IMR-90 (cell line): ENCODE results near the gene OSER1. TPM values are rescaled to one million over a fixed set of nuclear protein-coding genes. Genes with fewer than 3 reads are reported as not detected.

Source experiments
- ATAC-seq: fragments of 200-7000 bp; cut with Tn5 transposase; 2 replicates; pipeline ENCODE4 v1.9.1; 2020; ENCODE audit warnings: low read depth, mild to moderate bottlenecking, moderate library complexity
- BruUV-seq: library from RNA; stranded (reverse); fragments of 400-500 nt; replicated peaks from 2 replicates; lab custom pipeline; 2021; lab: Mats Ljungman, UMichigan
- CTCF ChIA-PET: fragments of 300-600 bp; formaldehyde crosslinking; extraction: SDS; loops from one replicate; lab custom pipeline; 2021; ENCODE audit warnings: antibody characterized with exemption; lab: Yijun Ruan, JAX
- POLR2A ChIA-PET: fragments of 300-600 bp; sonication (Branson Sonifier 250); formaldehyde crosslinking; loops from one replicate; lab custom pipeline; 2022; ENCODE audit warnings: antibody characterized with exemption; ENCODE audit not compliant: unreplicated experiment; lab: Charles Lee
- DNase-seq: peaks from one replicate; pipeline ENCODE4 v3.0.0; 2013
- H2AFZ ChIP-seq: replicated peaks from 2 replicates; pipeline ENCODE3; 2013; ENCODE audit warnings: low read length, mild to moderate bottlenecking; ENCODE audit not compliant: poor library complexity
- H2AK5ac ChIP-seq: 2 replicates; pipeline ENCODE4 v1.6.1; 2013; ENCODE audit warnings: low read depth, low read length, inconsistent platforms
- H2AK9ac ChIP-seq: replicated peaks from 2 replicates; pipeline ENCODE3; 2013; ENCODE audit warnings: mild to moderate bottlenecking, low read depth, low read length, moderate library complexity; ENCODE audit not compliant: poor library complexity
- H2BK120ac ChIP-seq: 2 replicates; pipeline ENCODE4 v1.6.1; 2013; ENCODE audit warnings: low read depth, low read length, inconsistent platforms
- H2BK15ac ChIP-seq: 3 replicates; pipeline ENCODE4 v1.6.1; 2013; ENCODE audit warnings: low read depth, low read length, inconsistent platforms
- H2BK20ac ChIP-seq: 2 replicates; pipeline ENCODE4 v1.6.1; 2013; ENCODE audit warnings: low read depth, mild to moderate bottlenecking, inconsistent platforms, low read length, moderate library complexity
- H2BK5ac ChIP-seq: 2 replicates; pipeline ENCODE4 v1.6.1; 2013; ENCODE audit warnings: mild to moderate bottlenecking, low read depth, low read length, inconsistent platforms; ENCODE audit not compliant: poor library complexity, severe bottlenecking
- H3K14ac ChIP-seq: replicated peaks from 2 replicates; pipeline ENCODE4 v1.6.1; 2013; ENCODE audit warnings: low read depth, low read length, inconsistent platforms
- H3K18ac ChIP-seq: 2 replicates; pipeline ENCODE4 v1.6.1; 2013; ENCODE audit warnings: low read depth, low read length, control low read depth
- H3K23ac ChIP-seq: 2 replicates; pipeline ENCODE4 v1.6.1; 2013; ENCODE audit warnings: low read depth, low read length, inconsistent platforms
- H3K27ac ChIP-seq: 2 replicates; pipeline ENCODE4 v1.5.1; 2013; ENCODE audit warnings: mild to moderate bottlenecking, control low read depth, low read length; ENCODE audit not compliant: insufficient read depth
- H3K27me3 ChIP-seq: 2 replicates; pipeline ENCODE4 v1.6.1; 2013; ENCODE audit warnings: low read length; ENCODE audit not compliant: control insufficient read depth, insufficient read depth
- H3K36me3 ChIP-seq: 2 replicates; pipeline ENCODE4 v1.6.1; 2013; ENCODE audit warnings: low read length, mixed read lengths; ENCODE audit not compliant: control insufficient read depth, insufficient read depth
- H3K4ac ChIP-seq: 2 replicates; pipeline ENCODE4 v1.6.1; 2013; ENCODE audit warnings: low read depth, low read length, inconsistent platforms
- H3K4me1 ChIP-seq: 2 replicates; pipeline ENCODE4 v1.6.1; 2013; ENCODE audit warnings: low read length, mixed read lengths; ENCODE audit not compliant: control insufficient read depth, insufficient read depth
- H3K4me2 ChIP-seq: 2 replicates; pipeline ENCODE4 v1.6.1; 2013; ENCODE audit warnings: low read depth, mild to moderate bottlenecking, control low read depth, low read length, moderate library complexity
- H3K4me3 ChIP-seq: 2 replicates; pipeline ENCODE4 v1.5.1; 2013; ENCODE audit warnings: low read depth, mild to moderate bottlenecking, control low read depth, low read length, moderate library complexity; ENCODE audit not compliant: insufficient read depth
- H3K56ac ChIP-seq: 2 replicates; pipeline ENCODE4 v1.6.1; 2013; ENCODE audit warnings: low read length, inconsistent platforms; ENCODE audit not compliant: insufficient read depth; ENCODE audit errors: extremely low read depth
- H3K79me1 ChIP-seq, 2 experiments: 2 replicates each; pipeline ENCODE4 v1.6.1; 2013; ENCODE audit warnings: low read length in 2 of 2, inconsistent platforms in 1 of 2, low read depth in 1 of 2
- H3K9ac ChIP-seq: 2 replicates; pipeline ENCODE4 v1.6.1; 2013; ENCODE audit warnings: low read depth, low read length, control low read depth
- H3K9me1 ChIP-seq: 2 replicates; pipeline ENCODE4 v1.6.1; 2013; ENCODE audit warnings: low read length, inconsistent platforms; ENCODE audit not compliant: insufficient read depth
- H3K9me3 ChIP-seq: 2 replicates; pipeline ENCODE4 v1.6.1; 2013; ENCODE audit warnings: low read length; ENCODE audit not compliant: control insufficient read depth, insufficient read depth
- H4K20me1 ChIP-seq: 2 replicates; pipeline ENCODE4 v1.6.1; 2013; ENCODE audit warnings: low read length, inconsistent platforms; ENCODE audit not compliant: insufficient read depth
- H4K5ac ChIP-seq: 2 replicates; pipeline ENCODE4 v1.6.1; 2013; ENCODE audit warnings: mild to moderate bottlenecking, low read depth, low read length, control low read depth
- H4K8ac ChIP-seq, 2 experiments: 2 replicates each; pipeline ENCODE4 v1.6.1; 2013; ENCODE audit warnings: low read depth in 2 of 2, low read length in 2 of 2, control low read depth in 1 of 2, inconsistent platforms in 1 of 2
- H4K91ac ChIP-seq: 2 replicates; pipeline ENCODE4 v1.6.1; 2013; ENCODE audit warnings: low read depth, low read length, inconsistent platforms; ENCODE audit not compliant: insufficient read depth
- SMC3 ChIP-seq: fragments of 150-350 bp; IDR thresholded peaks from 2 replicates; pipeline ENCODE4 v1.6.1; 2016; ENCODE audit warnings: low read depth, mild to moderate bottlenecking, antibody characterized with exemption, low read length, moderate library complexity
- WGBS, 2 experiments: methylation state at CpG; one replicate each; pipeline versions ENCODE4 v1.1.5 to v1.1.7; 2013; ENCODE audit warnings: missing lambda C conversion rate in 2 of 2; ENCODE audit not compliant: insufficient read length in 1 of 2; ENCODE audit errors: extremely low coverage in 2 of 2; 5-methylcytosine and 5-hydroxymethylcytosine counted together
- dilution Hi-C: fragments of 300-500 bp; cut with HindIII; formaldehyde crosslinking; loops from one replicate; pipeline ENCODE4 v1.14.3; 2018; ENCODE audit warnings: low sequenced_read_pairs; ENCODE audit not compliant: unreplicated experiment
- in situ Hi-C: fragments of 300-500 bp; cut with MboI; formaldehyde crosslinking; loops from 3 replicates; pipeline ENCODE4 v1.14.3; 2019; ENCODE audit warnings: low sequenced_read_pairs, inconsistent platforms, mixed read lengths
- intact Hi-C: fragments of 100-400 bp; cut with micrococcal nuclease; formaldehyde crosslinking; loops from 2 replicates; pipeline ENCODE4 v1.10.0; 2022
- polyA plus RNA-seq, 3 experiments: library from polyadenylated mRNA; depleted of rRNA; stranded (reverse); fragments of >200 nt; gene quantifications; 2 replicates each; pipeline ENCODE4 v1.2.3, GENCODE V29; 2012; ENCODE audit warnings: low replicate concordance in 1 of 3
- total RNA-seq: library from RNA; depleted of rRNA; stranded (reverse); fragments of >200 nt; gene quantifications from 2 replicates; pipeline ENCODE4 v1.2.3, GENCODE V29; 2012

The OSER1 gene
- total and polyA plus RNA-seq, 2 of the 4 experiments (the other 2 are of a cell fraction): 32.6 to 70.6 TPM

GRCh38 chr20:44223721-44224120 is 13.2 kb upstream of the OSER1 start:
- CTCF ChIA-PET: interaction anchor here (0.6 to 2.0 kb wide), 2 partner anchors 12 to 88 kb away, joined by 3 to 4 read pairs; partner anchors contain the start of gene FITM2
- in situ Hi-C loops (no loop called here), intact Hi-C loops (no loop called here), dilution Hi-C loops (no loop called here)
- no peak for TF ChIP-seq SMC3
- Histone ChIP-seq H3K4me1 (no peaks in the 10 kb centered on the region), H3K4me3 (no peak overlapping the region), H3K14ac (no peak overlapping the region), H2BK5ac (no peak overlapping the region), H4K5ac (no peak overlapping the region), H3K4ac (no peak overlapping the region), H2BK15ac (no peak overlapping the region), H2AK9ac (no peak overlapping the region), H3K18ac (no peak overlapping the region), H3K56ac (no peak overlapping the region), H2AFZ (no peak overlapping the region), H3K9me3 (no peaks in the 10 kb centered on the region), H4K91ac (no peak overlapping the region), H4K8ac (no peak overlapping the region), H3K27me3 (no peaks in the 10 kb centered on the region; the same call in none of the 2 replicates), H3K36me3 (no peaks in the 10 kb centered on the region), H3K79me1 (no peaks in the 10 kb centered on the region), H2BK120ac (no peak overlapping the region), H3K4me2 (no peak overlapping the region), H3K9ac (no peak overlapping the region), H4K20me1 (no peaks in the 10 kb centered on the region), H3K9me1 (no peaks in the 10 kb centered on the region), H2AK5ac (no peak overlapping the region), H2BK20ac (no peak overlapping the region), H3K23ac (no peak overlapping the region), H3K27ac (no peak overlapping the region)
- WGBS, 2 experiments: no CpG with 5 or more reads among the region's 5 CpGs
- POLR2A ChIA-PET: no interaction called here
- ATAC-seq (no peak), DNase-seq (no peak)
- BruUV-seq: no TSS peak
